Measurements from ENCODE around the gene PCDH1.

DNA sequence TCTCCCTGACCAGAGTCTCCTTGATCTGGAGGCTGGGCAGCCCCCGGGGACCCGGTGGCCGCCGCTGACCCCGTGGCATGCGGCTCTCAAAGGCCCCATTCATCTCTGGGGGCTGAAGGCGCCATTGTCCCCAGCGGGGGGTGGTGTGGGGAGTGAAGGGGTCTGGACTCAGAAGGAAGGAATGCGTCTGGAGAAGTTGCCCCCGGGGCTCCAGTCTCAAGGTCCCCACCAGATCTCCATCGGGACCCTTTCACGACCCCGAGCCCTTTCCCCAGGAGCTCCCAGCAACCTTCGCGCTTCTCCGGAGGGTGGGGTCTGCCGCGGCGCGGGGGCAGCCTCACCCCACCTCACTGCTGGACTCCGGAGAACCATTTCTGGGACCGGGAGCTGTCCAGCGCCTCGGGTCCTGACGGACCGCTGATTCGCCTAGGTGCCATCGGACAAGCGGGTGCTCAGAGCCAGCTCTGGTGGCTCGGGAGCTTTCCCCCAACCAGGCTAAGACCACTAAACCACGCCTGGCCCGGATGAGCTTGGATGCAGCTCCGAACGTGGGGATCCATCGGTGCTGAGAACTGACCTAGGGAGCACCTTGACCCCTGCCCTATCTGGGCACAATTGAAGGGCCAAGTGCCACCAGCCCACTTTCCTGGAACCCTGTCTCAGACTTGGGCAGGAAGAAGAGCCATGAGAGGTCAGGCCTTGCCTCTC lies 5.1 kb upstream of the PCDH1 start:
- TF ChIP-seq, protein P1, sequence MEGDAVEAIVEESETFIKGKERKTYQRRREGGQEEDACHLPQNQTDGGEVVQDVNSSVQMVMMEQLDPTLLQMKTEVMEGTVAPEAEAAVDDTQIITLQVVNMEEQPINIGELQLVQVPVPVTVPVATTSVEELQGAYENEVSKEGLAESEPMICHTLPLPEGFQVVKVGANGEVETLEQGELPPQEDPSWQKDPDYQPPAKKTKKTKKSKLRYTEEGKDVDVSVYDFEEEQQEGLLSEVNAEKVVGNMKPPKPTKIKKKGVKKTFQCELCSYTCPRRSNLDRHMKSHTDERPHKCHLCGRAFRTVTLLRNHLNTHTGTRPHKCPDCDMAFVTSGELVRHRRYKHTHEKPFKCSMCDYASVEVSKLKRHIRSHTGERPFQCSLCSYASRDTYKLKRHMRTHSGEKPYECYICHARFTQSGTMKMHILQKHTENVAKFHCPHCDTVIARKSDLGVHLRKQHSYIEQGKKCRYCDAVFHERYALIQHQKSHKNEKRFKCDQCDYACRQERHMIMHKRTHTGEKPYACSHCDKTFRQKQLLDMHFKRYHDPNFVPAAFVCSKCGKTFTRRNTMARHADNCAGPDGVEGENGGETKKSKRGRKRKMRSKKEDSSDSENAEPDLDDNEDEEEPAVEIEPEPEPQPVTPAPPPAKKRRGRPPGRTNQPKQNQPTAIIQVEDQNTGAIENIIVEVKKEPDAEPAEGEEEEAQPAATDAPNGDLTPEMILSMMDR (conservative IDR thresholded peaks at IDR 0.05; ENCODE audit: low read depth, low read length): no peak
- TF ChIP-seq EZH2 (IDR thresholded peaks at IDR 0.05; ENCODE audit: borderline replicate concordance, low read depth, low read length, poor library complexity, severe bottlenecking): no peak

Measured in A673 (cell line).